Pons (tissue), 1 donor: ENCODE results near the gene MAP2K3.

Source experiments
- DNase-seq: peaks from one replicate; pipeline ENCODE4 v3.0.0-alpha.2; 2016; ENCODE audit warnings: low spot score

MAP2K3 gene

GRCh38 chr17:21352221-21352980 is 67.9 kb downstream of the MAP2K3 start:
- no peak for DNase-seq

DNA sequence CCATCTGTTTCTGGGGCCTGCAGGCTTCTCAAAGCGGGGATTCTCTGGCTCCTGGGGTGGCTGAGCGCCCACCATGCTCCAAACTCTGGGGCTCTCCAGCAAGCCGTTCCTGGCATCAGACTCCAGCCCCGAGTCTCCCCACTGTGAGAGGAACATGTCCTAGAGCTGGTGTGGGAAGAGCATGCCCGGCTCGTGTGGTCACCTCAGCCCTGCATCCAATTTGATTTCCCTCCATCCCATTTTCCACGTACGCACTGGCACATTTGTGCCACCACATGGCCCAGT is 68.4 kb downstream of the MAP2K3 start:
- no peak for DNase-seq

DNA sequence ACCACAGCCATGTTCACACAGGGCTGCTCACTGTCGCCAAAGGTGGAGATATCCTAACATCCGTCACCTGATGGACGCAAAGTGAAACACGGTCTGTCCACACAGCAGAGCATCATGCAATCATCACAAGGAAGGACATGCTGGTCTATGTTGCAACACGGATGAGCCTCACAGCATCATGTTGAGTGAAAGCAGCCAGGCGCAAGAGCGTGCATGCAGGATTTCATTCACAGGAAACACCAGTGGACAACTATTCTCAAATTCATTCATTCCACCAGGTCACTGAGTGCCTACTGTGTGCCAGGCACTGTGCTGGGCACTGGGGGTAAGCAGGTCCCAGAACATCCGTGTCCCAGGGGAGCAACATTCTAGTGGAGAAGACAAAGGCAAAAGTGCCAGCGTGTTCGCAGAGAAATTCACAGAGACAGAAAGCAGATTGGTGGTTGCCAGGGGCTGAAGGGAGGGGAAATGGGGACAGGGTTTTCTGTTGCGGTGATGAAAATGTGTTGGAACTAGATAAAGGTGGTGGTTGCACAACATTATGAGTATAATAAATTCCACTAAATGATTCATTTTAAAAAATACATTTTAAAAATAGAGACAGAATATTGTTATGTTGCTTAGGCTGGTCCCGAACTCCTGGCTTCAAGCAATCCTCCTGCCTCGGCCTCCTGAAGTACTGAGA is 69.0 kb downstream of the MAP2K3 start:
- no peak for DNase-seq

- DNase-seq: no peak
Observed at GRCh38 chr17:21354796-21355385, 70.4 kb downstream of the MAP2K3 start.

- DNase-seq: no peak
Observed at GRCh38 chr17:21355586-21355985, 71.1 kb downstream of the MAP2K3 start.

DNA sequence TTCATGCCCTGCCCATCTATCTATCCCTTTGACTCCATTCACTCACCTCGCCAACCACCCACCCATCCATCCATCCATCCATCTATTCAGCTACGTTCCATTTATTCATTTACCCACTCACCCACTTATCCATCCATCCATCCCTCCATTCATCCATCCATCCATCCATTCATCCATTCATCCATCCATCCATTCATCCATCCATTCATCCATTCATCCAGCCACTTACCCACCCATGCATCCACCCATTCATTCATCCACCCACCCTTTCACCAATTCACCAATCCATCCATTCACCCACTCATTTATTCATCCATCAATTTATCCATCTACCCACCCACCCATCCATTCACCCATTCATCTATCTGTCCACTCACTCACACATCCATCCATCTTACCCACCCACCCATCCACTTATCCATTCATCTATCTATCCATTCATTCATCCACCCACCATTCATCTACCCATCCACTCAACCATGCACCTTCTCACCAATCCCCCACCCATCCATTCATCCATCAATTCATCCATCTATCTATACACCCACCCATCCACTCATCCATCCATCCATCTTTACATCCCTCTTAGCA is 72.1 kb downstream of the MAP2K3 start:
- no peak for DNase-seq

- DNase-seq: no peak
Observed at GRCh38 chr17:21357281-21357680, 72.8 kb downstream of the MAP2K3 start.

DNA sequence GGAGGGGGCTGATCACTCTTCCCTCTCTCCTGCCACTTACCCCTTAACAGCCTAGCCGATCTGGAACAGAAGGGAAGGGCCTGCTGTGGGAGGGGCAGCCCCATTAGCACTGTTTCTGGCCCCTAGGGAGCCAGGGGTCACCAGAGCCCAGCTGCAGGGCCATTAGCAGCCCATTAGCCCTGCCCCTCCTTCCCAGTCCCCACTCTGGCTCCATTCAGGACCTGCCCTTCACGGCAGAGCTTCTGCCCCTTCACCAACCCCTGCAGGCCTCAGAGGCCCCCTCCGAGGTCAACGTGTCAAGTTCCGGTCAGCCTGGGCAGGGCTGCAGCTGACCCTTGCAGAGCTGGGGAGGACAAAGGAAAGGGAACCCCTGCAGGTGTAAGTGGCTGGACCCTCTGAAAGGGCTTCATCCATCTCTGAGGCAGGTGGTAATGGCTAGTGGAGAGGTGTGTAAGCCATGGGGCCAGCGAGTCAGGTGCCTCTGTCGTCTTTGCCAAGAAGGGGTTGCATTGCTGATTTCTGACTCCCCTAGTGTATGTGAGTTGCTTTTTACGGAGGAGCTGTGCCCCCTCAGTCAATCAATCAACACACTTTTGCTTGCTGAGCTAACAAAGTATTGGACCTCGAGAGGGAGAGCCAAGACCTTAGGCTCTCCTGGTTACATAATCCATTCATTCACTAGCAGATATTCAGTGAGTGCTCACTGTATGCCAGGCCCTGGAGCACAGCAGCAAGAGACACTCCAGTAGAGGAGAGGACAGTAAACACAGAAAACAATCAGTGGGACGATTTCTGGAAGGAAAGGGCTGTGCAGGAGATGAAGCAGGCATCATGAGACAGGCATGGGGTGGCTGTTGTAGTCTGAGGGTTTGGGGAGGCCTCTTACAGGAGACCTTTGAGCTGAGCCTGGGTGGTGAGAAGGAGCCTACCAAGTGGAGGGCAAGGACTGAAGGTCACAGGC is 73.5 kb downstream of the MAP2K3 start:
- DNase-seq: no peak

DNA sequence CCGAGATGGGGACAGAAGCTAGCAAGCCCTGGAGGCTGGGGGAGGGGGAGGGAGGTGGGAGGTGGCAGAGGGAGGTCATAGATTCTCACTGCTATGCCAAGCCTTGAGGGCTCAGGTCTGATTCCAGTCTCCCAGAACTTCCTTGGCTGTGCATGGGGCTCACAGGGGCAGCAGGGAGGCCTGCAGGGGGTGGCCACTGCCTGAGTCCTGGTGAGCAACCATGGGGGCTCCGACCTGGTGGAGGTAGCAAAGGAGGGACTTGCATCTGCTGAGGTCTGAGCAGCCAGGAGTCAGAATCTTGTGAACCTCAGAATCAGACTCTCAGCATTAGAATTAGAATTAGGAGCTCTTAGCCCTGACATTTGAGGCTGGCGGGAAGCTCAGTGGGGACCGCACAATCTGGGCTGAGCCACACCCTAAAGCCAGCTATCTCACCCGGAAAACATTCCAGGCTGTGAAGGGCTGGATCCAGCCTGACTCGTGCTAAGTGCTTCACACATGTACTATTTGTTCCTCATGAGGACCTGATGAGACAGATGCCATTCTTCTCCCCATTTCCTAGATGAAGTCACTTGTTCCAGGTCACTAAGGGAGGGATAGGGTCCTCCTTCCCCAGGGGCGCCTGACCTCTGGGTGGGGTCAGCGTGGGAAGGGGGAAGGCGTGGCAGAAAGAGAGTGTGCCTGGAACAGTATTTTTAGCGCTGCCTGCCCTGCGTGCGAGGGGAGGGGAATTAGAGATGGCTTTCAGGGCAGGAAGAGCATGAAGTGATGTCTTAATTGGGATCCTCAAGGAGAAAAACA is 74.4 kb downstream of the MAP2K3 start:
- no peak for DNase-seq

- no peak for DNase-seq
Observed at GRCh38 chr17:21359483-21359840, 75.0 kb downstream of the MAP2K3 start.

GRCh38 chr17:21360048-21360447 is 75.5 kb downstream of the MAP2K3 start:
- no peak for DNase-seq

DNA sequence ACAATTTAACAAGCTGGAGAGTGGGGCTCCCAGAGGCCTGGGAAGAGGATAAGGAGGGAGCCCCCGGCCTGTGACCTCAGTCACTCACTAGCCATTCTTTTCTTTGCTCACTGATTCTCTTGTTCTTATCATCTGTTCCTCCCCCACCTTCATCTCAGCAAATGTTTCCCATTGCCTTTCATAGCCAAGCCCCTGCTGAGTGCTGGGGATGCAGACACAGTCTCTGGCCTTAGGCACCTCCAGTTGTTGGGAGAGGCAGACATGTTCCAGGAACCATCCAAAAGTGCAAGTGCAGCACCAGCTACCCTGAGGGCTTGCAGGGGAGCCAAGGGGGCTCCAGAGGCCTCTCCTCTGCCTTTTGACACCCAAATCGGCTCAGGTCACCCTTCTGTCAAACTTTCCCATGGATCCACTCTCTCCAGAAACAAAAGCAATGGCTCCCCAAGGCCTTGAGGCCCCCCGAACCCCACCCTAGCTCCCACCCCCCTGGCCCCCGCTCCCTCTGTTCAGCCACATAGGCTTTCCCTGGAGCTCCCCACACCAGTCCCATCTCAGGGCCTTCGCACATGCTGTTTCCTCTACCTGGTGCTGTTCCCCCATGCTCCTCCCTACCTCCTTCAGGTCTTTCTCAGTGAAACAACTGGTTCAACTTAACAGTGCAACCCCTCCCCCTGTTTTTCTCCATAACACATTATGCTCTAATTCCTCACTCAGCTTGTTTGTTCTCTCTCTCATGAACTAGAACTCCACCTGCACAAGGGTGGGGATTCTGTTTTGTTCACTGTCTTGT is 76.7 kb downstream of the MAP2K3 start:
- no peak for DNase-seq

- DNase-seq: no peak
Observed at GRCh38 chr17:21362331-21362931, 77.9 kb downstream of the MAP2K3 start.

DNA sequence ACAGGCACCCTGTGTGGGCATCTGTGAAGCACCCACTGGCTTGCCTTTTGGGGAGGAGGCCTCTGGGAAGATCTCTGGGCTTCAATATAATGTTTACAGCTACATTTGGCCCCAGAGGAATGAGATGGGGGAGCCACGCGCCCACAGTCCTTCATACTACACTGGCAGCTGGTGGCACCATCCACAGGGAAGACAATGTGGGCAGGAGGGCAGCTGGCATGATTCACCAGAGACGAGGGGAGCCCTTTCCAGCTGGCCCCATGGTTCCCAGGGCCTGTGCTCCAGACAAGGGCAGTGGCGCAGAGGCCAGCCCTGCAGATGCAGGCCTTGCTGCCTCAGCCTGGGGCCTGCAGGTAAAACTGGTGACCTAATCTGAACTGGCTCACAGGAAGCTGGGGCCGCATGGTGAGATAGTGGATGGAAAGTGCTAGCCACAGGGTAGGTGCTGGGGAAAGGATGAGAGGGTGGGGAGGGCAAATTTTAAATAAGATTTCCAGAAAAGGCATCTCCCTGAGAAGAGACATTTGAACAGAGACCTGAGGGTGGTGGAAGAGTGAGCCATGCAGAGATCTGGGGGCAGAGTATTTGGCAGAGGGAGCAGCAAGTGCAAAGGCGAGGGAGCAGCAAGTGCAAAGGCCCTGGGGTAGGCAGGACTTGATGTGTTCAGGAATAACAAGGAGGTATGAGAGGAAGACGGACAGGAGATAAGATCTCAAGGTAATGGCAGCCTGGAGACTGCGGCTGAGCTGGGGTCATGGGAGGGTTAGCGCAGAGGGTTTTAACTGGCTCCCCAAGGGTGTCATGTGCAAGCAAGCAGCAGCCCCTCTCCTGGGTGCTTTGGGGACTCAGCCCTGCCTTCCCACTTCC is 79.5 kb downstream of the MAP2K3 start:
- DNase-seq: no peak
